HG03280 (cell line): ENCODE results near the gene TDRD1.
"Not testable (repeated sequence)": the region's sequence is repeated elsewhere in the genome, so short reads cannot be mapped to it uniquely, and the experiment has no call there.

Experiments used
- ATAC-seq: cut with Tn5 transposase; IDR thresholded peaks from one replicate; pipeline ENCODE4 v1.9.1; 2021; ENCODE audit warnings: mild to moderate bottlenecking, moderate library complexity; ENCODE audit not compliant: unreplicated experiment

TDRD1 gene

GRCh38 chr10:114179148-114179547 is at the start of gene TDRD1:
Gene TDRD1, plus strand, starts transcription at chr10:114179353. Its CDS starts 8,479 bp downstream, at chr10:114187832.
- no peak for ATAC-seq

- no peak for ATAC-seq
These were observed 48.1 kb upstream of the TDRD1 start for GRCh38 chr10:114131094-114131493.

GRCh38 chr10:114135476-114135875 is 43.7 kb upstream of the TDRD1 start:
- no peak for ATAC-seq

- no peak for ATAC-seq
These were observed 40.6 kb upstream of the TDRD1 start for GRCh38 chr10:114138581-114138980.

GRCh38 chr10:114140036-114140435 is 39.1 kb upstream of the TDRD1 start:
- ATAC-seq = no peak

GRCh38 chr10:114140827-114141226 is 38.3 kb upstream of the TDRD1 start:
- not testable (repeated sequence) for ATAC-seq

- no peak for ATAC-seq
These were observed 37.1 kb upstream of the TDRD1 start for GRCh38 chr10:114142018-114142417.

GRCh38 chr10:114143160-114143559 is 36.0 kb upstream of the TDRD1 start:
- ATAC-seq = no peak

GRCh38 chr10:114149476-114149875 is 29.7 kb upstream of the TDRD1 start:
- not testable (repeated sequence) for ATAC-seq

GRCh38 chr10:114151486-114151885 is 27.7 kb upstream of the TDRD1 start:
- no peak for ATAC-seq

GRCh38 chr10:114151892-114152291 is 27.3 kb upstream of the TDRD1 start:
- ATAC-seq = no peak

- no peak for ATAC-seq
These were observed 21.2 kb upstream of the TDRD1 start for GRCh38 chr10:114157912-114158311.

- ATAC-seq = no peak
These were observed 16.1 kb upstream of the TDRD1 start for GRCh38 chr10:114163062-114163461.

- no peak for ATAC-seq
These were observed 13.1 kb upstream of the TDRD1 start for GRCh38 chr10:114166043-114166442.

GRCh38 chr10:114166494-114166893 is 12.7 kb upstream of the TDRD1 start:
- ATAC-seq = no peak

- no peak for ATAC-seq
These were observed 11.2 kb upstream of the TDRD1 start for GRCh38 chr10:114167985-114168384.

- ATAC-seq = no peak
These were observed 10.6 kb upstream of the TDRD1 start for GRCh38 chr10:114168450-114169009.

GRCh38 chr10:114172216-114172615 is 6.9 kb upstream of the TDRD1 start:
- ATAC-seq = no peak

GRCh38 chr10:114172776-114173602 is 6.2 kb upstream of the TDRD1 start:
- no peak for ATAC-seq

GRCh38 chr10:114173603-114173920 is 5.6 kb upstream of the TDRD1 start:
- ATAC-seq = no peak

GRCh38 chr10:114173921-114174694 is 5.0 kb upstream of the TDRD1 start, which contains the start of gene CCDC186:
Gene CCDC186, minus strand, starts transcription at chr10:114174203. Its CDS starts 10,935 bp downstream, at chr10:114163268.
- peak; percentile 99 for ATAC-seq
